Renal cortical epithelial cell (primary cell): ENCODE data around the gene DIAPH3. TPM values are rescaled to one million over a fixed set of nuclear protein-coding genes. Genes with fewer than 3 reads are reported as not detected.

Source experiments
- DNase-seq: peaks from one replicate; pipeline ENCODE4 v3.0.0-alpha.2; 2011; ENCODE audit warnings: low read depth
- total RNA-seq: library from RNA; depleted of rRNA; stranded (reverse); fragments of >200 nt; gene quantifications from 2 replicates; pipeline ENCODE4 v1.2.3, GENCODE V29; 2014

DIAPH3 gene
- total RNA-seq, 1 donor from 2014 or later = 20.8 TPM

DNA sequence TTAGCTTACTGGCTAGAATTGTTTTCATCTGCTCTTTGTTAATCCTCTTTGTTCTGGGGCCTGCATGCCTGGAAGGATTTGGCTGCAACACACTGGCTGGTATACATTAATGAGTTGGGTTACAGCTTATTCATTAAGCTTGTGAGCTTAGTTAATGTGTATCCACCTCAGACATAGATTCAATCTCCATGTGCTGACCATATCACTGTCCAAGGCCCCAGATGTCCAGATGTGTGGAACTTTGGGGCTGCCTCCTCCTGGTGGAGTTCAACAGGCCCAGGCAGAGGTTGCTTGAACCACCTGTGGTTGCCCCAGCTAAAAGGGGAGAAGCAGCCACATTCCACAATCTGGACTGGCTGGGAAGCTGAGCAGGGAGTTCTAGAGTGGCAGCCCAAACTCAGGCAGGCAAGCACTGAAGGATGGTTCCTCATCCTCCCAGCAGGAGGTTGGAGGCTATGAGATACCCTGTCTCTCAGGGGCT, 5.4 kb downstream of the DIAPH3 start:
- DNase-seq = peak; percentile 93

DNA sequence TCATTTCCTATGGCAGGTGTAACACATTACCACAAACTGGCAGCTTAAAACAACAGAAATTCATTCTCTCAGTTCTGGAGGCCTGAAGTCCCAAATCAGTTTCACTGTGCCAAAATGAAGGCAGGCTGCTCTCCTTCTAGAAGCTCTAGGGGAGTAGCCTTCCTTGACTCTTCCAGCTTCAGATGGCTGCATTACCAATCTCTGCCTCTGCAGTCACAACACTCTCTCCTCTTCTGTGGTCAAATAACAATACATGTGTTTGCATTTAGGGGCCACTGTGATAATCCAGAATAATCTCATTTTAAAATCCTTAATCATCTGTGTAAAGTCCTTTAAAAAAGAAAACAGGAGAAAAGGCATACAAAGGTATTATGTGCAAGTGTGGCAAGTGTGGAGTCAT, 7.8 kb downstream of the DIAPH3 start:
- DNase-seq = peak; percentile 28

DNA sequence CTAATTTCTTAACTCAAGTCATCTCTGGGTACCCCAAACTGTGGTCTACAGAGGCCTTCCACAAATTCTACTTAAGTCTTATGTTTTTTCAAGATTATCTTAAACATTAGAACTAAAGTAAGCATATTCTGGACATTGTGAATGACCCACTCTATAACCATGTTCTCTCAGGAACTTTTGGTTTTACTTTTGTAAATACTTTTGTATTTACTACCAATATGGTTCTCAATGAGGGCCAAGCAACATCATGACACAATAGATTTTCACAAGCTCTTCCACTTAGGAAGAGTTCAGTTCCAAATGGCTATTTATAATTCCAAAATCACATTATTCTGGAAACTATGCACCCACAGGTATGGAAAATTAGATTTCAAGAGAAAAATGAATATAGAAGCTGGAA, 10.8 kb downstream of the DIAPH3 start:
- DNase-seq = no peak

DNA sequence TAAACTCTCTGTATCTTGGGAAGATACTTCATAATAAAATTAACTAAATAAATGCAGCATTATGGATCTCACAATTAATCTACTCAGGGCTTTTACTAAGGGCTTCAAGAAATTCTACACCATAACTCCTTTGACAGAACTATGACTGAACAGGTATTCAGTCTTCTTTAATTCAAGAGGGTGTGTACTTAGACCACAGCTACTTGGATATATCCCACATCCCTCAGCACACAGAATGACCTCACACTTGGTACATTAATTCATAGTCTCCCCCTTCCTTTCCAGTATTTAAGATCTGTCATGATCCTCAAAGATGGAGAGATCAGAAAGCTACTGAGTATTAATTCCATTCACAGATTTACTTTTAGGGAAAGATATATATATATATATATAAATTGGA, 11.6 kb downstream of the DIAPH3 start:
- DNase-seq = peak; percentile 40

DNA sequence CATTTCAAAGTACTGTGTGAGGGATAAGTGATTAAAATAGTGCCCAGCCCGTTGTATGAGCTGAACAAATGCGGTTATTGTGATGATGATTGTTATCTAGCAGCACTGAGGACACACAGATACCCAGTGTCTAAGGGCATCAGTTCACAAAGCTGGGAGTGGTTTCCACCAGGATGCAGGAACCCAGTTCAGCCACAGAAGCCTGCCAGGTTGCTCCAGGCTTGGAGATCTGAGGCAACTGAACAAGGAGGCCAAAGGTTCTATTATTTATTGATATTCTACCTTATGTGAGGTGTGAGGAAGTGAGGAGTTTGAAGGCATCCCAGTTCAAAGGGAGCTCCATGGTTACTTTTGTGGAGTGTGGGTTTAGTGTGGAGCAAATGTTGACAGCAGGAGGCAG, 13.2 kb downstream of the DIAPH3 start:
- DNase-seq = no peak

GRCh38 chr13:60148918-60149317, 14.8 kb downstream of the DIAPH3 start:
- no peak for DNase-seq

DNA sequence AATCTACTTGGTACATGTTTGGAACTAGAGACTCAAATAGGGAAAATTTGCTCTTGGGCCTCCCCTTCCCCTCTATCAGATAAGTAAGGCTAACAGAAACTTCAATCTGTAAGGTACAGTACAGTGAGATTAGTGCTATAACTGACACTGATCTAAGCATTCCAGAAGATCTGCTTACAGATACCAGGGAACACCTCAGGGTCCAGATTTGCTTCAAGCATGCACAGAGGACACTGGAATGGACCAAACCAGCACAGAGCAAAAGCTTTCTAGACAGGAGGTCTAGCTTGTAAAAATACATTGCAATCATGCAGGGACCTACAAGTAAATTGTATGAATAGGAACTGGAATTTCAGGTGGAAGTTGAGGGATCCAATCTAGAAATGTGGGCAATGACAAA, 16.4 kb downstream of the DIAPH3 start:
- DNase-seq = no peak

- DNase-seq = no peak
Measured at GRCh38 chr13:60146471-60146870, 17.3 kb downstream of the DIAPH3 start.

- peak; percentile 46 for DNase-seq
Measured at GRCh38 chr13:60143775-60144174, 20.0 kb downstream of the DIAPH3 start.

DNA sequence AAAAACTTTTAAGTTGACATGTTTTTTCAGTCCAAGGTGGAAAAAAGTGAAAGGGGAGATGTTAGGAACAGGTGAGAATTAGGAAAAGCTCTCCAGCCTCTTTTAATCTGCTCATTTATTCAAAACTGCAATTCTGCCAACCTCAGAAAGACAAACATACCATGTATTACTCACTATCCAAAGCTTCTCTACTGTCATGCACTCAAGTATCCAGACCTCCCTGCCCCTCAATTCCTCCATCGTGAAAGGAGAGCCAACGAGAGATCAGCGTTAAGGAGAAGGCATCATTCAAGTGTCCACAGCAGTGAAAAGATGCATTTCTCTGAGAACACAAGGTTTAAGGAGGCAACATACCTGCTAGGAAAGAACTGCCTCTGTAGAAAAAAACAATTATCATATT, 24.5 kb downstream of the DIAPH3 start:
- no peak for DNase-seq

DNA sequence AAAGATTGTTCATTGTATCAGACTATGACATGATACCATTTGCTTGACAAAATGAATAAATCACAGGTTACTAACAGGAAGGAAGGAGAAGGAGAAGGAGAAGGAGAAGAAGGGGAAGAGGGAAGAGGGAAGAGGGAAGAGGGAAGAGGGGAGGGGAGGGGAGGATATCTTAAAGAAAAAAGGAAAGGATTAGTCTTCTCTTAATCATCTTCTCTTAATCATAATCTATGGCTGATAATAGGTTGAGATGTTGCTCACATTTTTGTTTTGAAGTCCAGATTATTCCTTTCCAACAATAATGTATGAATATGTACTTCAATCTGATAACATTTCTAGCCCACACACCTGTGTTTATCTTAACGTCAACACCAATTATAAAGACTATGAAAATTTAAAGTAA, 25.1 kb downstream of the DIAPH3 start:
- DNase-seq = no peak

DNA sequence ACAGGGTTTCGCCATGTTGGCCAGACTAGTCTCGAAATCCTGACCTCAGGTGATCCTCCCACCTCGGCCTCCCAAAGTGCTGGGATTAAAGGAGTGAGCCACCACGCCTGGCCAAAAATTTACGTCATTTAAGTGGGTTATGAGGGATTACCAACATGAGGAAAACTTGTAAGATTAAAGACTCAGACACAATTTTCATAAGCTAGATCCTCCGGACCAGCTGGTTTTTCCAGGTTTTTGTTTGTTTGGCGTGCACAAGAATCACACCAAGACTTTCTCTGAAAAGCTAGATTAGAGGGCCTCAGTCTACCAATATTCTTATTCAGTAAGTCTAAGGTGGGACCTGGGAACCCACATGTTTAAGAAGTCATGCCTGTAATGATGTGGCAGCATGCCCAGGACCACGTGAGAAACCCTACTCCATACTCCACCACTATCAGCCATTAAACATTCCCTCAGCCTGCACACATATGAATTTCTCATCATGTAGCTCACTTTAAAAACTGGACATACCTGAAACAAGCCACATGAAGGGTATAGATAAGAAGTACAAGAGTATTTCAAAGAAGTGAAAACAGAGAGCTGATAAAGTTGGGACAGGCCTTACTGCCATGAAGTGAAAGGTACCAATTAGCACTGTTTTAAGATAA, 25.7 kb downstream of the DIAPH3 start:
- no peak for DNase-seq

DNA sequence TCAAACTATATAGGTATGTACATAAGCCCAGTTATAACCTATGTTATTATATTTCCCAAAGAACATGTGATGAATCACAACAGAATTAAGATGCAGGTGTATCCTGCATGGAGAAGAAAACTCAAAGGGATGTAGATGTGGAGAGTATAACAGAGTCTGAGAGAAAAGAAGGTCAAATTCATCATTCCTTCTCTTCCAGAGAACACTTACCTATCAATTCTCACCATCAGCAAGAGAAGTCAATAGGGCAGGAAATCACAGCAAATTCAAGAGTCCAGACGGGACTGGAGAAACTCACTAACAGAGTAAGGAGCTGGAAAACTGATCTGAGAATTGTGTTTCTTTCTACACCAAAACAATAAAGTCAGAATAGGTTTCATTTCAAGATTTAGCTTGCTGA, 28.4 kb downstream of the DIAPH3 start:
- no peak for DNase-seq

DNA sequence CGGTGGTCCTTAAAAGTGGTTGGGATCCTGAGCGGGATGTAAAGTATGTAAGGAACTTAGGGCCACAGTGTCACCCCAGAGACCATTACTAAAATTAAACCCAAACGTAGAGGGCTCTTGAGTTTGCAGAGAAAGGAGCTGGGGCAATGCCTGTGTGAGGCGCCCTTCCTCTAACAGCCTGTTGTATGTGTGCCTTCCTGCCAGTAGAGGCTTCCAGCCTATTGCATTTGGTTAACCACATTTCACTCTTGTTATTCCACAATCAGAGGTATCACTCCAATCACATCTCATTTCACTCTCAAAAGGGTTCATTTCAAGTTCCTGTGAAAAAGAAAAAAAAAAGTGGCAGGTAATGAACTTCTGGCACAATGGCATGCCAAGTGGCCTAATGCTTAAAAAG, 29.4 kb downstream of the DIAPH3 start:
- peak; percentile 54 for DNase-seq

DNA sequence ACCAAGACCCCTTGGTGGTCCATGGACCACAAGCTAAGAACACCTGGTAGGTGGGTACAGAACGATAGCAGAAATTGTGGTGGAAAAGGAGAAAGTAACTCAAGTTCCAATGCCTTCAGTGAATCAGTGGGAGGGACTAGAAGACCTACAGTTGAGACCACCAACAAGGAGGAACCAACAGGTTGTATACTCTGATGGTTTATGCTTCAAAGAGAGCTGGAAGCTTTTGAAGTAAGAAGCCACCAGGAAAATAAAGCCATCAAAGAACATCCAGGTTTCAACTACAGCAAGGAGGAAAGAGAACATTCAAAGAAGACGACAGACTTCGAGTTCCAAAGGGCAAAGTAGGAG, 42.4 kb downstream of the DIAPH3 start:
- no peak for DNase-seq

- DNase-seq = no peak
Measured at GRCh38 chr13:60120617-60121336, 43.0 kb downstream of the DIAPH3 start.

DNA sequence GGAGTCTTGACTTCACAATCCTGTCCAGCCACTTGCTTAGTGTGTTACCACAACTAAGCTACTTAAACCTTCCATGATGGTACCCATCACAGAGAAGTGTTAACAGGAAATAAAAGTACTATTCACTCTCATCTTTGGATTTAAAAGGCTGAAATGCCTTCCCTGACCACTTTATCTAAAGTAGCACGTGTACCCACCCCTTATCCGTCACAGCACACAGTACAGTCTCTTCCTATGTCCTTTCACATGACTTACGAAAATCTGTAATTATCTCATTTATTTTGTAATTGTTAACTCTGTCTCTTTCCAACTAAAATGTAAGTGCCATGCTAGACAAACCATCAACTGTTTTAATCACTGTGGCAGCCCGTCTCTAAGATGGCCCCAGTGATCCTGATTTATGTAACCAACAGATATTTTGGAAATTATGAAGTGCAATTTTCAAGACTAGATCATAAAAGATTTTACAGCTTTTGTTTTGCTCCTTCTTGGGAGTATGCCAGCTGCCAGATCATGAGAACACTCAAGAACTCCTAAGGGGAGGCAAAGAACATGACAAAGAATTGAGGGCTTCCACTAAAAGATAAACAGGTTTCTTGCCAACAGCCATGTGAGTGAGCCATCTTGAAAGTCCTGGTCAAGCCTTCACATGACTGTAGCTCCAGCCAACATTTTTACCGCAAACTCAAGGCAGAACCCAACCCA, 44.9 kb downstream of the DIAPH3 start:
- DNase-seq = no peak

DNA sequence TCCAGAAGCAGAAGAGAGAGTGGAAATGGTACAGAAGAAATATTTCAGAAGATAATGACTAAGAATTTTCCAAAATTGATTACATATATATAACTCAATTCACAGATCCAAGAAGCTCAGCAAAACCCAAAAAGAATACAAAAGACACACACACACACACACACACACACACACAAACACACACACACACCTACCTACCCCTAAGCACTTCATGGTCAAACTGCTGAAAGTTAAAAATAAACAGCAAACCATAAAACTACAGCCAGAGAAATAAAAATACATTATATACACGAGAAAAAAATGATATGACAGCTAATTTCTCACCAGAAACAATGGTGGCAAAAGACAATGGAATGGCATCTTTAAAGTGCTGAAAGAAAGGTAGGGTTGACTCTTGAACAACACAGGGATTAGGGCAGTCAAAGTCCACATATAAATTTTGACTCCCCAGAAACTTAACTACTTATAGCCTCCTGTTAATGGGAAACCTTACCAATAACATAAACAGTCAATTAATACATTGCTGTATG, 49.2 kb downstream of the DIAPH3 start:
- DNase-seq = no peak

DNA sequence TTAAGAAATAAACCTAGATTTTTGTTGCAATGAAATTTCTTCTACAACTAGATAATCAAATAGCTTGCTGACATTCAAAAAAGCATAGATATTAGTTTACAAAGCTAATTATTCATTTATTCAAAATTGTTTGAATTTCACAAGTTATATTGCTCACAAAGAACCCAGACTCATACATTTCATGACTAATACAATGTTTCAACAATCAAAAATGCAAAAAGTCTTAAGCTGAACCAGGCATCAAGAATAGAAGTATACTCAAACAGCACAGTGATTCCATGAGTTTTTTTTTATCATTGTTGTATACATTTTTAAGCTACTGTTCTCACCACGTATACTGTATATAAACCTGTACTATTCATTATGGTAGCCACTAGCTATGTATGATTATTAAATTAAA, 51.0 kb downstream of the DIAPH3 start:
- no peak for DNase-seq

- DNase-seq = no peak
Measured at GRCh38 chr13:60111691-60112090, 52.0 kb downstream of the DIAPH3 start.

GRCh38 chr13:60109285-60109684, 54.4 kb downstream of the DIAPH3 start:
- no peak for DNase-seq

DNA sequence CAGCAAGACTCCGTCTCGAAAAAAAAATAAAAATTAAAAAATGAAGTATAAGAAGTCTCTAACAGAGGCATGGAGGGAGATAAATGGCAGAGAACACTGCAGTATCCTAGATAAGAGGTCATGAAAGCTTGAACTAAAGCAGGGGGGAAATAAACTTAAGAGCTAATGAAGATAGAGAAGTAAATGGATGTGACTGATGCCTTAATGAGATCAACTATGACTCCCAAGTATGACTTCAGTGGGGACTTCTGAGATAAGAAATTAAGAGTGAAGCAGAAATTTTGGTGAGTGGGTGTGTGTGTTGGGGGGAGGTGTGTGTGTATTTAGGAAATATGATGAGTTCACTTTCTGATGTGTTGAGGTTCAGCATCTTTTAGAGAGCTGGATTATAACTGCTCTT, 55.1 kb downstream of the DIAPH3 start:
- no peak for DNase-seq
